PC-3 (cell line): ENCODE results near the gene CDC42EP2. TPM values are rescaled to one million over a fixed set of nuclear protein-coding genes. Genes with fewer than 3 reads are reported as not detected.

Source experiments
- ATAC-seq: fragments of 200-7000 bp; cut with Tn5 transposase; 2 replicates; pipeline ENCODE4 v1.9.1; 2020; ENCODE audit warnings: mild to moderate bottlenecking, moderate library complexity
- BruUV-seq: library from RNA; stranded (reverse); fragments of 400-500 nt; replicated peaks from 2 replicates; lab custom pipeline; 2021; lab: Mats Ljungman, UMichigan
- CTCF ChIA-PET: fragments of 300-600 bp; sonication (Branson Sonifier 250); formaldehyde crosslinking; loops from one replicate; lab custom pipeline; 2022; ENCODE audit warnings: antibody characterized with exemption; lab: Charles Lee
- POLR2A ChIA-PET: fragments of 300-600 bp; sonication (Branson Sonifier 250); formaldehyde crosslinking; loops from one replicate; lab custom pipeline; 2022; ENCODE audit warnings: antibody characterized with exemption; ENCODE audit not compliant: unreplicated experiment; lab: Charles Lee
- DNase-seq: peaks from one replicate; pipeline ENCODE4 v3.0.0-alpha.2; 2015
- H2AFZ ChIP-seq: fragments of 300-600 bp; sonication (generic); 2 replicates; pipeline ENCODE4 v1.6.0; 2016; ENCODE audit warnings: antibody characterized with exemption, low read length
- H3F3A ChIP-seq: fragments of 300-600 bp; sonication (generic); one replicate; pipeline ENCODE4 v1.6.0; 2017; ENCODE audit warnings: antibody characterized with exemption, low read length, control low read depth, mild to moderate bottlenecking; ENCODE audit not compliant: unreplicated experiment
- H3K27ac ChIP-seq: fragments of 300-600 bp; sonication (generic); 2 replicates; pipeline ENCODE4 v1.5.1; 2016; ENCODE audit warnings: mild to moderate bottlenecking, low read length
- H3K27me3 ChIP-seq: fragments of 300-600 bp; sonication (generic); 2 replicates; pipeline ENCODE4 v1.6.1; 2016; ENCODE audit warnings: low read length, mixed read lengths
- H3K36me3 ChIP-seq: fragments of 300-600 bp; sonication (generic); 2 replicates; pipeline ENCODE4 v1.6.1; 2016; ENCODE audit warnings: low read depth, mixed run types, low read length, mixed read lengths
- H3K4me1 ChIP-seq: fragments of 300-600 bp; sonication (generic); 2 replicates; pipeline ENCODE4 v1.5.1; 2016; ENCODE audit warnings: low read length; ENCODE audit not compliant: insufficient read depth
- H3K4me2 ChIP-seq: fragments of 300-600 bp; sonication (generic); 2 replicates; pipeline ENCODE4 v1.6.0; 2016; ENCODE audit warnings: low read length
- H3K4me3 ChIP-seq: fragments of 300-600 bp; sonication (generic); 2 replicates; pipeline ENCODE4 v1.5.1; 2016; ENCODE audit warnings: mild to moderate bottlenecking, low read length, mixed read lengths
- H3K79me2 ChIP-seq: fragments of 300-600 bp; sonication (generic); 2 replicates; pipeline ENCODE4 v1.6.1; 2017; ENCODE audit warnings: low read length, mixed read lengths
- H3K9ac ChIP-seq: fragments of 300-600 bp; sonication (generic); 2 replicates; pipeline ENCODE4 v1.6.0; 2016; ENCODE audit warnings: mild to moderate bottlenecking, low read length
- H3K9me2 ChIP-seq: fragments of 300-600 bp; sonication (generic); replicated peaks from 2 replicates; pipeline ENCODE4 v1.6.1; 2016; ENCODE audit warnings: mixed run types, low read length, mixed read lengths
- H3K9me3 ChIP-seq: fragments of 300-600 bp; sonication (generic); 2 replicates; pipeline ENCODE4 v1.6.1; 2016; ENCODE audit warnings: low read length, mixed read lengths
- H4K20me1 ChIP-seq: fragments of 300-600 bp; sonication (generic); 2 replicates; pipeline ENCODE4 v1.6.1; 2016; ENCODE audit warnings: low read length, mixed read lengths
- CTCF ChIP-seq: fragments of 300-600 bp; sonication (generic); conservative IDR thresholded peaks from 2 replicates; pipeline ENCODE4 v1.5.1; 2017; ENCODE audit warnings: antibody characterized with exemption, low read depth, mild to moderate bottlenecking, low read length
- EZH2 ChIP-seq: fragments of 300-600 bp; sonication (generic); IDR thresholded peaks from one replicate; pipeline ENCODE4 v1.6.1; 2017; ENCODE audit warnings: antibody characterized with exemption, mild to moderate bottlenecking, low read length; ENCODE audit not compliant: unreplicated experiment
- EZH2phosphoT487 ChIP-seq: fragments of 300-600 bp; sonication (generic); IDR thresholded peaks from 2 replicates; pipeline ENCODE4 v1.6.1; 2018; ENCODE audit warnings: mild to moderate bottlenecking, antibody characterized with exemption, low read length, borderline replicate concordance
- intact Hi-C: fragments of 100-400 bp; cut with micrococcal nuclease; formaldehyde crosslinking; loops from 2 replicates; pipeline ENCODE4 v1.9.0; 2023
- total RNA-seq: library from RNA; depleted of rRNA; stranded (reverse); fragments of >200 nt; gene quantifications from 2 replicates; pipeline ENCODE4 v1.2.3, GENCODE V29; 2014

The CDC42EP2 gene
- total RNA-seq, 1 experiment from 2014 or later = 25.7 TPM

DNA sequence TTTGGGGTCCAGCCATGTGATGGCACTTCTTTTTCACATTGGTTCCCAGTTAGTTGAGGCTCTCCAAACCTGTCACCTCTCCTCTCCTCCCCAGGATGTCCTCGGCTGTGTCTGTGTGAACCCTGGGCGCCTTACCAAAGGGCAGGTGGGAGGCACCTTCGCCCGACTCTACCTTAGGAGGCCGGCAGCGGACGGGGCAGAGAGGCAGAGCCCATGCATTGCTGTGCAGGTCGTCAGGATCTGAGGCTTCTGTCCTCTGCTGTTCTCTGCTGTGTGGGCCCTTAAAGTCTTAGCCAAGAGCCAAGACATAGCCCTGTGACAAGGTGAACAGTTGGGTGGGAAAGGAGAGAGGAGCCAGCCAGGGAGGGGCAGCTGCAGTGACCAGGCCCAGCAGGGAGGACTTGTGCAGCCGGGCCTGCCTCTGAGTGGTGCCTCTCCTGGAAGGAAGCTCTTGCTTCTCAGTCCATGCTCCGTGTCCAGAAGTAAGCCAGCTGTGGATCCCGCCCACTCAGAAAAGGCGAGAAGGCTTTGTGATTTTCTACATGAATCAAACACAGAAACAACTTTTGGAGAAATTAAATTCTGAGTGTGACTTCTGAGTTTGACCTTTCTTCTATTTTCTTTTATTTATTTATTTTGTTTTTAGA is 17.5 kb upstream of the CDC42EP2 start:
- H3K9ac ChIP-seq = no peak overlapping the region
- DNase-seq (no peak), ATAC-seq (no peak)
- no peaks in the 10 kb centered on the region for H3K79me2 ChIP-seq
- H3K9me2 ChIP-seq = no peaks in the 10 kb centered on the region
- H4K20me1 ChIP-seq = no peaks in the 10 kb centered on the region
- H3K4me3 ChIP-seq = no peak overlapping the region
- TF ChIP-seq CTCF (no peak), EZH2phosphoT487 (no peak), EZH2 (no peak)
- no peaks in the 10 kb centered on the region for H3F3A ChIP-seq
- H3K36me3 ChIP-seq = peaks cover 50% of the 10 kb centered on the region
- H3K4me1 ChIP-seq = no peaks in the 10 kb centered on the region
- no peak overlapping the region for H3K27ac ChIP-seq
- H2AFZ ChIP-seq = no peak overlapping the region
- intact Hi-C loops = no loop called here
- no TSS peak for BruUV-seq
- H3K9me3 ChIP-seq = no peaks in the 10 kb centered on the region
- ChIA-PET CTCF (interaction anchor here (0.6 to 1.7 kb wide), 2 partner anchors 18 to 22 kb away, joined by 3 to 14 read pairs; no protein-coding TSS in a partner anchor), POLR2A (no interaction called here)
- no peak overlapping the region for H3K4me2 ChIP-seq
- no peaks in the 10 kb centered on the region for H3K27me3 ChIP-seq

DNA sequence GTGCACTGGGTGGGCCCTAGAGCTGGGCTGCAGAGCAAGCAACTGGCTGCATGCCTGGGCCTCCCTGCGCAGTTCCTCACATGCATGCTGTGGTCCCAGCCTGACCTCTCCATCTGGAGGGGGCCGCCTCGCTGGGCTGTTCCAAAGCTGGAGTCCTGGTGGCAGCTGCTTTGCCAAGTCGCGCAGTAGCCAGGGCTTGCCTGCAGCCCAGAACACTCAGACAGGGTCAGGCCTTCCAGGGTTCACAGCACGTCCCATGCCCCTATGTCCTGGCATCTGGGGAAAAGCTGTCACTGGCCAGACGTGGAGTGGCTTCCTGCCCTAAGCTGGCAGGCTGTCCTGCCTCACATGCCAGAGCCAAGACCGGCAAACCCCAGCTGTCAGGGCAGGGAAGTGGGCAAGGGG is 16.5 kb upstream of the CDC42EP2 start:
- Histone ChIP-seq H3K9ac (no peak overlapping the region), H3K27me3 (no peaks in the 10 kb centered on the region), H3K36me3 (peaks cover 41% of the 10 kb centered on the region), H3K4me3 (no peak overlapping the region), H4K20me1 (no peaks in the 10 kb centered on the region), H3K9me3 (no peaks in the 10 kb centered on the region), H3K27ac (no peak overlapping the region), H2AFZ (no peak overlapping the region), H3F3A (no peaks in the 10 kb centered on the region), H3K4me2 (no peak overlapping the region), H3K9me2 (no peaks in the 10 kb centered on the region), H3K4me1 (no peaks in the 10 kb centered on the region), H3K79me2 (no peaks in the 10 kb centered on the region)
- ATAC-seq (no peak), DNase-seq (no peak)
- BruUV-seq = no TSS peak
- TF ChIP-seq CTCF = no peak
- TF ChIP-seq EZH2phosphoT487 = no peak
- TF ChIP-seq EZH2 = no peak
- POLR2A ChIA-PET = no interaction called here
- intact Hi-C loops = no loop called here
- CTCF ChIA-PET = no interaction called here

DNA sequence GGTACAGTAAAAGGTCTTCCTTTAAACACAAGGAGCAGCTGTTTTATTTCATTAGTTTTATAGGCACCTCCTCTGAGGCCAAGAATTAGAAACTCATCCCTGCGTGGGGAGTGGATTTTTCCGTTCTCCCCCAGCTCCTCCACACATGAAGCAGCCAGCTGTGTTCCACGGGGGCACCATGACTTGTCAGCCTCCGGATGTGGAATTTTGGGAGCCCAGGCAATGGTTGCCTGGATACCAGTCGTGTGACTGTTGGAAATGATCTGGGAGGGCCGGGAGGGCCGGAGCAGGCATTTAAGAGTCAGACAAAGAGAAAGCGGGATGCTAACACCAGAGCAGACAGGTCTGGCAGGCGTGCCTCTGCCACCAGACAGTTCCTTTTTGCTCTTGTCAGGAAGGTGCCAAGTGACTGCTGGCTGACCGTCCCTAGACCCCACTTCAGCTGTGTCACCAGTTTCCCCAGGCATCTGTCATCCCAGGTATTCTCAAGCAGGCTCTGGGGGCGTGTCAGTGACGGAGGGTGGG is 15.9 kb upstream of the CDC42EP2 start:
- Histone ChIP-seq H3K4me3 (no peak overlapping the region), H3K36me3 (peaks cover 39% of the 10 kb centered on the region), H3F3A (no peaks in the 10 kb centered on the region), H3K9ac (no peak overlapping the region), H3K4me1 (no peaks in the 10 kb centered on the region), H3K79me2 (no peaks in the 10 kb centered on the region), H3K27me3 (no peaks in the 10 kb centered on the region), H3K9me2 (no peaks in the 10 kb centered on the region), H2AFZ (no peak overlapping the region), H3K4me2 (no peak overlapping the region), H3K9me3 (no peaks in the 10 kb centered on the region), H4K20me1 (no peaks in the 10 kb centered on the region), H3K27ac (no peak overlapping the region)
- no TSS peak for BruUV-seq
- ChIA-PET POLR2A (no interaction called here), CTCF (no interaction called here)
- TF ChIP-seq CTCF (no peak), EZH2 (no peak), EZH2phosphoT487 (no peak)
- intact Hi-C loops = no loop called here
- ATAC-seq (no peak), DNase-seq (no peak)
